GM21576 (cell line): ENCODE results near the gene TCL1B.

ENCODE experiments used
- ATAC-seq: cut with Tn5 transposase; IDR thresholded peaks from one replicate; pipeline ENCODE4 v1.9.1; 2021; ENCODE audit warnings: mild to moderate bottlenecking, moderate library complexity; ENCODE audit not compliant: unreplicated experiment

TCL1B gene

DNA sequence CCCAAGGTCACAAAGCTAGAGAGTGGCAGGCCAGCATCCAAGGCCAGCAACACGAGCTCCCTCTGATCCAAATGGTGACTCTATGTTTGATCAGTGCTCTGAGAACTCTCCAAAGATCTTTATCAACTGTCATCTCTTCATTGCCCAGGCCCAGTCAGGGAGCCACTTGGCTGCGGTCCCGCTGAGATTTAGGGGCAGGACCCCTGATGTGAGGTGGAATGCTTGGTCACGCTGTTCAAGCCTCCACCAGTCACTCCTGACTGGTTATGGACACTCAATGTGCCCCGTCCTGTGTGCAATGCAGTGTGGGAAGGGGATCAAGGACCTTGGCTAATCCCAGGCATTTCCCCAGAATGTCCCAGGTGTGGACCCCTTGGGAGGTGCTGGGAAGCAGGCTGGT is 19.8 kb upstream of the TCL1B start:
- ATAC-seq: no peak

DNA sequence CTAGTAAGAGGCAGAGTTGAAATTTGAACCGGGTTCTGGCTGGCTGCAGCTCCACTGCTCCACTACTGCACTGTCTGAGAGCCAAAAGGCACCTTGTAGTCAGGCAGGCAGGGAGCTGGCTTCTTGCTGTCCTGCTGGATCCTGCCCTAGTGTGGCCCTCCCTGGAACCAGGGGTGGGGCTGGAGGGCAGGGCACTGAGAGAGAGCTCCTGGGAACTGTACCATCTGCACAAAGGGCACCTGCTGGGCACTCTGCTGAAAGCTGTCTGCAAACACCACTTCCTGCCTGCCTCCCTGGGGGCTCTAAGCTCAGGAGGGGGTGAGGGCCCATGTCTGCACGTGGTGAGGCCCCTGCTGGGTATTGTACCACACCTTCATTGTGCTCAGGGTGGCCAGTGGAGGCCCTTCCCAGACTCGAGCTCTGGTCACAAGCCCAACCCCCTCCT is 19.0 kb upstream of the TCL1B start:
- no peak for ATAC-seq

DNA sequence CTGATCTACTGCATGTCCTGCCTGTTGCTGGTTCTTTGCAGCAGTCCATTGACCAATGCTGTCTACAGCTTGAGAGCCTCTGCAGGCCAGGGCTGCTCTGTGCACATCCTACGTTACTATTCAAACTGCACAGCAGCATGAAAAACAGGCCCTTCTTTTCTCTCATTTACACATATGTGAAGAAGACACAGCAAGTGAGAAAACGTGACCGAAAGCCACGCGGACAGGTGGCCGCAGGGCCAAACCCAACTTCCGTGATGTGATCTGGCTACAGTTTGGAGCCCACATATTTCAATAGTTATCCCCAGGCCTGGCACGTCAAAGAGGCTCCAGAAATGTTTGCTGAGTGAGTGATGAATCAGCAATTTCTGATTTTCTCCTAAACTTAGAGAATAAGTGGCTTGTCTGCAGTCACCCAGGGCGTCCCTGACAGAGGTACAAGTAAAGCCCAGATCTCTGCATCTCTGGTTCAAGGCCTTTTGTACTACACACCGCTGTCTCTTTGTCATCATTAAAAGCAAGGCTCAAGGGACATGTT is 17.9 kb upstream of the TCL1B start:
- ATAC-seq: no peak

DNA sequence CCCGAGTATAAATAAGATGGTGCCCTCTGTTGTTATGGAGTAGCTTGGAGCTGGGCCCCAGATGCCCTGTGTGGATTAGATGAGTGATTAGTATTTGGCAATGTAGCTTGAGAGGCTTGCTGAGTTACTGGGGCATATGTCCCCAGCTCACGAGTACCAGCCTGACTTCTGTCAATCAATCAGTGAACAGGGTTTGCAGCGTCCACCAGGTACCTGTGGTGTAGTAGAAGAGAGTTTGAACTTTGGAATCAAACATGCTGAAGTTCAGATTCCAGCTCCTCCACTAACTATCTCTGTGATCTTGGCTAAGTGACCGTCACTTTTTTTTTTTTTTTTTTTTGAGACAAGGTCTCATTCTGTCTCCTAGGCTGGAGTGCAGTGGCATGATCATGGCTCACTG is 11.6 kb upstream of the TCL1B start:
- no peak for ATAC-seq

DNA sequence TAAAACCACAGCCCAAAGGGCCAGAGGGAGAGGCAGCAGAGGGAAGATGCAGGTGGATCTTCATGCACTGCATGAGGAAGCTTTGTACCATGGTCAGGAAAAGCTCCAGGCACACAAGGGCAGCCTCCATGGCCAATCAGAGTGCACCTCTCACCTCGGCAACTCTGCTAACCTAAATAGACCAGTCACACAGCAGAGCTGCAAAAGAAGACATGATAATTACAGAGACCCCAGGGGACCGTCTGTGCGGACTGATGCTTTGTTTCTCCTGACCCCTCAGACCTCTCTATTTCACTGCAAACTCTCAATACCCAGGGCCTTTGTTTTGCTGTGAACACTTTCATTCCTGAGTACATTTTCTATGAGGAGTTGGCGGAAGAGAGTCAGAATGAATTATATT is 10.7 kb upstream of the TCL1B start:
- no peak for ATAC-seq

DNA sequence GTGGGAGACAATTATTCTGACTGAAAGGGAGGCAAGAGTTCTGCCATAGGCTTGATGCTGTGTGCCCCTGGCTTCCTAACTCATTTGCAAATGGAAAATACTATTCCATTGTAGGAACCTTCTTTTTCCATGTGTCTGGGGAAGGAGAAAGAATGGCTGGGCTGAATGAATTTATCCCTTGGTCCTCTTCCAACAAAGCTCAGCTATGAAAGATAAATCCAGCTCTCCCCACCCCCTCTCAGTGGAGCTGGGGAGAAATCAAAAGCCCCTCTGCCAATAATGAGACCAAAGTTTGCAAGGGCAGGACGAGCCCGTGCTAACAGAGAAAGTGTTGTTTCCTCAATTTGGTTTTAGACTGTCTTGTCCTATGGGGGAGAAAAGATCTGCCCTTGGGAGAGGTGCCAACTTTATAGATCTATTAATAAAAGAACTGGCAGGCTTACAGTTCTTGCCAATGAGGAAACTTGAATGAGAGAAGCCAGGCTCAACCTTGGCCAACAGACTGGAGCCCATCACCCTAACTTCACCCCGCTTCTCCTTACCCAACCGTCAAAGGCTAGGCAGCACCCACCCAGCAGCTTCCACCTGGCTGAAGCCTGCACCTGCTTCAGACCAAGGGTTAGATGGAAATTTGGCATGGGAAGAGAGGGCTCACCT is 8.9 kb upstream of the TCL1B start:
- ATAC-seq: no peak

DNA sequence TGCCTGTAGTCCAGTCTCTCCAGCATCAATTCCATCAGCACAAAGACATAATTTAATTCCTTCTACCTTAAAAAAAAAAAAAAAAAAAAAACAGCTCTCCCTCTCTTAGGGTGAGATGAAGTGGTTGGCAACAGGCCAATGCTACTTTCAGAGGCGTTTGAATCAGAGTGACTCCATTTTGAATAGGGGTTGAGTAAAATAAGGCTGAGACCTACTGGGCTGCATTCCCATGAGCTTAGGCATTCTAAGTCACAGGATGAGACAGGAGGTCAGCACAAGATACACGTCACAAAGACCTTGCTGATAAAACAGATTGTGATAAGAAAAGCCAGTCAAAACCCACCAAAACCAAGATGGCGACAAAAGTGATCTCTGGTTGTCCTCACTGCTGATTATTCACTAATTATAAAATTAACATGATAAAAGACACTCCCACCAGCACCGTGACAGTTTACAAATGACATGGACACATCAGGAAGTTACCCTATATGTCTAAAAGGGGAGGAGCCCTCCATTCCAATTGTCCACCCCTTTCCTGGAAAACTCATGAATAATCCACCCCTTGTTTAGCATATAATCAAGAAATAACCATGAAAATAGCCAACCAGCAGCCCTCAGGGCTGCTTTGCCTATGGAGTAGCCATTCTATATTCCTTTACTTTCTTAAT is 6.9 kb upstream of the TCL1B start:
- ATAC-seq: no peak

DNA sequence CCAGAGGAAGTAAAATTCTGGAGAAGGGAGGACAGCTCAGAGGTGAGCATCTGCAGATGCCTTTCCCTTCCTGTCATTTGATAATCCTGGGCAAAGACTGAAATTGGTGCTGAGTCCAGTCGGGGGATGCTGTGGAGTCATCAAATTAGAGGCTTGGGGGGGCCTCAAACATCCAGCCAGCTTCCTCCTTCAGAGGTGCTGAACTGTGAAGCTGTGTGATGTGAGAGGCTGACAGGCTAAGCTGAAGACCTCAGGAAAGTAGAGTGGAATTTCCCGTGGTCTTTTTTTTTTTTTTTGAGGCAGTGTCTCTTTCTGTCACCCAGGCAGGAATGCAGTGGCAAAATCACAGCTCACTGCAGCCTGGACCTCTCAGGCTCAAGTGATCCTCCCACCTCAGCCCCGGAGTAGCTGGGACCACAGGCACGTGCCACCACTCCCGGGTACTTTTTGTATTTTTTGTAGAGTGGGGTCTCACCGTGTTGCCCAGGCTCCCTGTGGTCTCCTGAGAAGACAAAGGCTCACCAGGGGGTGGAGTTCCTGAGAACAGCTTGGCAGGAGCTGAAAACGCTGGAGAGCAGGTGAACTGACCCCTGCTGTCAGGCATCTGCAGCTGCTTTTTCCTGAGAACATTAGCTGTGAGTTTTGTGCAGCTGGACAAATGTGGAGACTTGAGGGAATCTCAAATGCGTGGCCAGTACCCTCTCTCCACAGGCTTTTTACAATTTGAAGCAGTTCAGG is 6.1 kb upstream of the TCL1B start:
- no peak for ATAC-seq

DNA sequence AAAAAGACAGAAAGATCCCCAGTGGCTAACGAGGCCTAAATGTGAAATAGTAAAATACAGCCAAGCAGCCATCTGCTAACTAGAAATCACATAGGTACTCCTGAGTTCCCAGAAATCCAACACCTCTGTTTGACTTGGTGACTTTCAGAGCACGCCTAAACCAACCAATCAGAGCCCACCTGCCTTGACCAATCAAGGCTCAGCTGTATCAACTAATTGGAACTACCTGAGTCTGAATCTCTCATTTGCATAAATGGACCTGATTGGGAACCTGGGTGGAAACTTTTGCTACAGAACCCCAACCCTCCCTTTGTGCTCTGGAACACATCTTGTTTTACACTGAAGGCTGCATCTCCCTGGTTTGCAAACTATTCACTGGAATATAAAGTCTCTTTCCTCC is 5.1 kb upstream of the TCL1B start:
- ATAC-seq: no peak

DNA sequence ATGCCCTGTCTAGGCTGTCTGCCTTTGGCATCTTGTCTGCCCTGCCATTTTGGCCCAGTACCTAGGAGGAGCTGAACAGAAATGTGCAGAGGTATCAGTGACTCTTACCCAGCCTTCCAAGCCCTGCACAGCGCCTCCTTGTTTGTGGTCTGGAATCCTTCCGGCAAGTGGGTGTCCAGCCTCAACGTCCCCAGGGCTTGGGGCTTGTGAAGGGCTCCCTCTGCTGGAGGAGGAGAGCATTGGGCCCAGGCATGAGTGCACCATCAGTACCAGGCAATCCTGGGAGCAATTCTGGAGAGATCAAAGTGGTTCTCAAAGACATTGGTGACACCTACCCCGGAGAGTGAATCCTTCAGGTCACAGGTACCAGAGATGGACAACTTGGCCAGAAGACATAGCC is 2.4 kb upstream of the TCL1B start:
- ATAC-seq: peak; percentile 42

DNA sequence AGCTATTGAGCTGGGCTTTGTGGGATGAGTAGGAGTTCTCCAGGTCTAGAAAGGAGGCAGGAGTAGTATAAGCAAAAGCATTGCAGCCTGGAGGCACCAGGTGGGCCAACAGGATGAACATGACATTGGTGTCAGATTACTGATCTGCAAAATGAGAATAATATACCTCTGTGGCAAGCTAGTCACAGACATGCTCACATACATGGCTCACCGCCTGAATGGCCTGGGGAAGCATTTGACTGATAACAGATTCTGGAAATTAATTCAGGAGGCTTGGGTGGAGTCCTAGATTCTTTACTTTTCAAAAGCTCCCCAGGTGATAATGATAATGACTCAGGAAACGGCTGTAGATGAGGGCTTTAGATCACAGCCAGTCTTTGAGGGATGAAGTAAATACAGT is 709 bp downstream of the TCL1B start:
- no peak for ATAC-seq

DNA sequence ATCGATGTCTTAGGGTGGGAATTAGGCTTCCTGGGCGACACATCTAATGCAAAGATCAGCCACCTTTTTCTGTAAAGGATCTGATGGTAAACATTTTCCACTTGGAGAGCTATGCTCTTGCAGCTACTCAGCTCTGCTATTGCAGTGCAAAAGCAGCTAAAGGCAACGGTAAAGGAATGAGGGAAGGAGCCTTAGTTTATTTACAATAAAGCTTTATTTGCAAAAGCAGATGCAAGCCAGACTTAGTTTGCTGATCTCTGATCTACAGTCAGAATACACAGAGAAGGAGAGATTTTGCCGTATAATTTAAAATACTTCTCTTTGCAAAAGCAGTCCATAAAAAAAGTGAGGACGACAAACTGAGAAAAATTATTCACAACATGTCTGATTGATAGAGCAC is 3.2 kb downstream of the TCL1B start:
- no peak for ATAC-seq

DNA sequence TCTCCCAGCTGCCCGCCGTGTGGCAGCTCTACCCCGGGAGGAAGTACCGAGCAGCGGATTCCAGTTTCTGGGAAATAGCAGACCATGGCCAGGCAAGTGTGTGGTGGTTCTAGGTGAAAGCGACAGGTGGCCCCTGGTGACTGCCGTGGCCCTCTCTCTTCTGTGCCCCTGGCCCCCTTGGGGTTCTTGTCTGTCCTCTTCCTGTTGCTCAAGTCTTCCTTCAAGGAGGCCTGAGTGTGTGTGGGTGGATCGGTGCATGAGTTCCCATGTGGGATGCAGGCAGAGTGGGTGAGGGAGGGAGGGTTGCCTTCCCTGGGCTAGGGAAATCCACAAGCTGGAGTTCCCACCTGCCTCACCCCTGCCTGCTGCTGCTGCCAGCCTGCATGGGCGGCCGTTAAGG is 4.6 kb downstream of the TCL1B start:
- ATAC-seq: no peak

DNA sequence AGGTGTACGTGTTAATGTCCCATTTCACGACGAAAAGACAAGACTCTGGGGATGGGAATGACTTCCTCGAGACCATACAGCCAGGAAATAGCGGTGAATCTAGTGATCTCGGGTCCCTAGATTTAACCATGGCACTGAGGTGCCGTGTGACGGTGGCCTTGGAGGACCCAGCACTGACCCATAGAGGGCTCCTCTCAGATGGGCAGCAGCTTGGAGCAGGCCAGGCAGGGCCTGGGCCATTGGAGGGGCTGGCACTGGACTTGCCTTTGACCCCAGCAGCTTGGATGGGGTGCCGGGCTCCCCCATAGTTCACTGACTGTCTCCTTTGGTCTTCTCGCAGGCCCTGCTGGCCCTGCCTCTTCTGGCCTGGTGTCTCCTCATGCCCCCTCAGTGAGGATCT is 5.4 kb downstream of the TCL1B start:
- no peak for ATAC-seq

DNA sequence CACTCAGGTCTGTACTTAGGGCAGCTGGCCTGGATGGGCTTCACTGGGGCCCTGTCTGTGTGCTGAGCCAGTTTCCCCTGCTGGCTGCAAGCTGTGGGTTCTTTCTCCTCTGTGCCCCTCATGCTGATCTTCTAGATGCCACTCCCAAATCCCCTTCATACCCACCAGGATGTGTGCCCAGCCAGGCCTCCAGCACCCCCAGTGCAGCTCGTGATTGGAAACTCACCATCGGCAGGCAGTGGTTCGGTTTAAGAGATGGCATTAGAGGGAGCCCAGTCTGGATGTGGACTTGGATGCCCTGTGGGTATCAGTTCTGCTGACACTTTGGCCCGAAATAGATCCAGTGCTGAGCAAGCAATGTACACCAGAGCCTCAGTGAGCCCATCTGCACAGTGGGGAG is 5.9 kb downstream of the TCL1B start:
- ATAC-seq: no peak

DNA sequence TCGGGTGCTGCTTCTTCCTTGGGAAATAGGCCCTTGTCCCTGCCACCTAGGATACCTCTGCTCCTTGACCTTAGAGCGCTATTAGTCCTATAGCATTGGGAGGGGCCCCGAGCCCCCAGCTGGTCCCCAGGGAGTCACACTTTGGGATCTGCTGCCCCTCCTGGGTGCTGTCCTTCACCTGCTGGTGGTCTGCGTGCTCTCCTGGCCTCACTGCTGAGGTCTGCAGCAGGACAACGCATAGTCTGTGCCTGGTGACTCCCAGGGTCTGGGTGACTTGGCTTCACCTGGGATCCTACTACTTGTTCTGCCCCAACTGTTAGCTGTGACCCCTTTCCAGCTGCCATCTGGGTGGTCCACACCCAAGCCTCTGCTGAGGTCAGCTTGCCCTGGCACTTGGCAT is 8.8 kb downstream of the TCL1B start:
- no peak for ATAC-seq

DNA sequence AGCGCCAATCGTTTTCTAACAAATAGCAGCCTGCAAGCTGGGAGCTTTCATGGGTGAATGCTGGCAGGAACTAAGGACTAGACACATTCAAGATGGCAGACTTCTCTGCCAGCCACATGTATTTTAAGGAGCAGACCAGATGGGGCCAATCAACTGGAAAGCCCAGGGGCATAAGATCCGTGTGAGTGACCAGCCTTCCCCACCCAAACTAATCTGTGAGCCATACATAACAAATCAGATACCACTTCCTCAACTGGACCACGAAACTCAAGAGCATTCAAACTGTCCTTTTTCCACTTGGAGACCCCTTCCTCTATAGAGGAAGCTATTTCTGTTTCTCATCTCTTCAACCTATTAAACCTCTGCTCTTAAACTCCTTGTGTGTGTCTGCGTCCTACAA is 9.7 kb downstream of the TCL1B start:
- ATAC-seq: no peak

DNA sequence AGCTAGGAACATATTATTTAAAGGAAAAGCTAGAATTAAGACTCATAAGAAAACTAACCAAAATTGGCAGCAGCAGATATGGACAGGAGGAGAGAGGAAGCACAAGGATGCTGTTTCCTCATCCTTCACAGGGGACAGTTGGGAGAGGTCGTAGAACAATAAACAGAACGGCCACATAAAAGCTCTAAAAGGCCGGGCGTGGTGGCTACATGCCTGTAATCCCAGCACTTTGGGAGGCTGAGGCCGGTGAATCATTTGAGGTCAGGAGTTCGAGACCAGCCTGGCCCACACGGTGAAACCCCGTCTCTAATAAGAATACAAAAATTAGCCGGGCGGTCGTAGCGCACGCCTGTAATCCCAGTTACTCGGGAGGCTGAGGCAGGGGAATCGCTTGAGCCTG is 10.5 kb downstream of the TCL1B start:
- ATAC-seq: no peak

DNA sequence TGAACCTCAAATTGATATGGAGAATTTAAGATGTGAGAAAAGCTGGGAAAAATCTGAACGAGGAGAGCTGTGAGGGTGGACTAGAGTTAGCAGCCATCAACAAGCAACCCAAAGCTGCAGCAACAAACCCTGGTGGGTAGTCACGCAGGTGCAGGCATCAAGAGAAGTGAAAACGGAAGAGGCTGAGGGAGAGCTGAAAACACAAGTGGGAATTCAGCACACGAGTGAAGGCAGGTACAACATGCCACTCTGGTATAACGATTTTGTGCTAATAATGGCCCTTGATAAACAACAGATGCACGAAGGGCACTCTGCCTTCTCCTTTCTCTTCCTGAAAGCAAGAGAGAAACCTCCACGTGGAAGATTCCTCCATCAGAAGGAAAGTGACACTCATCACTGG is 11.5 kb downstream of the TCL1B start:
- ATAC-seq: peak; percentile 49

DNA sequence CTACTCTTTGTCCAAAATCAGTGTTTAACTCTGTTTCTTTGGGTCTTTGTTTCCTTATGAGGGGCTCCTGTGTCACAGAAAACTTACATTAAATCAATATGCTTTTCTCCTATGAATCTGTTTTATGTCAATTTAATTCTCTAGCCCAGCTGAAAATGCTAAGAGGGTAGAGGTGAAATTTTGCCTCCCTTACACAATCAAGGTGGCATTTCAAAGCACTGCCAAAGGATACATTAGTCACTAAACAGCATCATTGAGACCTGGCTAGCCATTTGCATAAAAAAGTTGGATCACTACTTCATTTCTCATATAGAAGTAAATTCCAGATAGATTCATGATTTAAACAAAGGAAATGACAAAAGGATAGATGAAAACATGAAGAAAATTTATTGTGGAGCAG is 12.1 kb downstream of the TCL1B start:
- no peak for ATAC-seq

DNA sequence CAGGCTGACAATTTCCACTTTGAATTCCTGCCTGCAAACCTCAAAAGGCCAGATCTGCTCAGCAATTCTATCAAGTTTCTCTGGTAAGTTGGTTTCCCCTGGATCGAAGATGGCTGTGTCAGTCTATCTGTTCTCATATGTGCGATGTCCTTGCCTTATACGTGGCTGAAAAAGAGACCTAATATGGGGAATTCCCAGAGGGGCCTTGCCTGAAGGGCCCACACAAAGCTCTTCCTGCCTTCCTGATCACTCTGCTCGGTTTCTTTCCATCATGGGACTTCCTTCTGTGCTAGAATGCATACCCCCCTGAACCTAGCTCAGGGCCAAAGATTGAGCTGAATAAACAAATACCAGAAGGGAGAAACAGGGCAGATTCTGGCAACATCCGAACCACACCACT is 13.2 kb downstream of the TCL1B start:
- peak; percentile 43 for ATAC-seq
